ENCODE results near the gene KERA.

The KERA gene

GRCh38 chr12:91091916-91092715 lies 34.3 kb upstream of the KERA start:
- no peak for TF ChIP-seq CTCF (IDR thresholded peaks at IDR 0.05)

- TF ChIP-seq CTCF (IDR thresholded peaks at IDR 0.05), result no peak
Observed at GRCh38 chr12:91080041-91080440, 22.2 kb upstream of the KERA start.

- no peak for TF ChIP-seq CTCF (IDR thresholded peaks at IDR 0.05)
Observed at GRCh38 chr12:91078501-91078900, 20.7 kb upstream of the KERA start.

- no peak for TF ChIP-seq CTCF (IDR thresholded peaks at IDR 0.05)
Observed at GRCh38 chr12:91077228-91077954, 19.6 kb upstream of the KERA start.

- TF ChIP-seq CTCF (IDR thresholded peaks at IDR 0.05), result no peak
Observed at GRCh38 chr12:91074851-91075250, 17.0 kb upstream of the KERA start.

- no peak for TF ChIP-seq CTCF (IDR thresholded peaks at IDR 0.05)
Observed at GRCh38 chr12:91074154-91074709, 16.4 kb upstream of the KERA start.

- no peak for TF ChIP-seq CTCF (IDR thresholded peaks at IDR 0.05)
Observed at GRCh38 chr12:91073426-91073825, 15.6 kb upstream of the KERA start.
